Body of pancreas (tissue), 4 donors: Measurements from ENCODE around the gene SRRM1. TPM values are rescaled to one million over a fixed set of nuclear protein-coding genes. Genes with fewer than 3 reads are reported as not detected.
A peak's percentile ranks its signal among the peaks of the same experiment; 100 is the strongest.

Source experiments
- ATAC-seq: fragments of 150-250 bp; one replicate; pipeline ENCODE4 v1.9.1; 2016
- DNase-seq, 4 donors: peaks; one replicate each; pipeline ENCODE4 v3.0.0-alpha.2; 2019
- H3K27ac ChIP-seq, 4 donors: fragments of 200-600 bp; sonication (generic); 1 replicate in 3 of 4; 2 replicates in 1 of 4; pipeline versions ENCODE4 v1.5.1 to v1.6.1; 2016 to 2019; ENCODE audit warnings: mild to moderate bottlenecking in 1 of 4, mixed read lengths in 1 of 4, moderate library complexity in 1 of 4
- H3K27me3 ChIP-seq, 2 donors: fragments of 200-600 bp; sonication (generic); one replicate each; pipeline ENCODE4 v1.6.0; 2016; ENCODE audit warnings: mild to moderate bottlenecking in 1 of 2
- H3K36me3 ChIP-seq, 2 donors: fragments of 200-600 bp; sonication (generic); replicated peaks in 1 of 2; 2 replicates each; pipeline ENCODE4 v1.5.1; 2016; ENCODE audit warnings: low read depth in 2 of 2; ENCODE audit not compliant: insufficient read depth in 1 of 2
- H3K4me1 ChIP-seq: fragments of 200-600 bp; sonication (generic); one replicate; pipeline ENCODE4 v1.6.0; 2016
- H3K4me3 ChIP-seq, 2 donors: fragments of 200-600 bp; sonication (generic); 1 replicate in 1 of 2; 2 replicates in 1 of 2; pipeline ENCODE4 v1.5.1; 2016 to 2019
- H3K9me3 ChIP-seq, 3 donors: fragments of 200-600 bp; sonication (generic); 1 replicate in 2 of 3; 2 replicates in 1 of 3; pipeline ENCODE4 v1.5.1; 2016
- CTCF ChIP-seq, 7 experiments: fragments of 450-650 bp in 4 of 7; fragments of 200-600 bp in 3 of 7; sonication (generic) in 3 of 7; IDR thresholded peaks; one replicate each; pipeline ENCODE4 v1.5.1; 2016 to 2019; ENCODE audit warnings: antibody characterized with exemption in 7 of 7
- POLR2A ChIP-seq, 3 donors: fragments of 450-650 bp; IDR thresholded peaks; one replicate each; pipeline ENCODE4 v1.6.1; 2016; ENCODE audit warnings: antibody characterized with exemption in 3 of 3, mild to moderate bottlenecking in 2 of 3
- WGBS, 2 donors: methylation state at CpG; one replicate each; pipeline ENCODE4 v1.1.5; 2017; 5-methylcytosine and 5-hydroxymethylcytosine counted together
- intact Hi-C: fragments of 100-400 bp; cut with DNase I; formaldehyde crosslinking; loops from one replicate; pipeline ENCODE4 v1.15.1; 2023
- total RNA-seq, 2 donors: library from RNA; depleted of rRNA; stranded (reverse); fragments of >200 nt; gene quantifications; one replicate each; pipeline ENCODE4 v1.1.0, GENCODE V29; 2016

SRRM1 gene
- total RNA-seq, 2 donors from 2014 or later = 97.2 to 108 TPM

- no peaks in the 10 kb centered on the region for H3K36me3 ChIP-seq
- DNase-seq = no peak
- no peaks in the 10 kb centered on the region for H3K27me3 ChIP-seq
- peaks cover 20% of the 10 kb centered on the region for H3K4me1 ChIP-seq
- H3K9me3 ChIP-seq = no peaks in the 10 kb centered on the region
- no peak for ATAC-seq
- H3K4me3 ChIP-seq = no peak overlapping the region
- WGBS, 2 donors = 75 to 76% methylated on average over 5 of the region's 5 CpGs
- intact Hi-C loops = no loop called here
- no peak for TF ChIP-seq CTCF (IDR thresholded peaks at IDR 0.05)
- no peak for TF ChIP-seq POLR2A (IDR thresholded peaks at IDR 0.05)
- no peak overlapping the region for H3K27ac ChIP-seq
Observed at GRCh38 chr1:24713736-24714135, 70.6 kb downstream of the SRRM1 start.

GRCh38 chr1:24714859-24715520, 71.9 kb downstream of the SRRM1 start:
- peaks cover 22% of the 10 kb centered on the region for H3K4me1 ChIP-seq
- intact Hi-C loops = no loop called here
- 85% methylated on average over 7 to 8 of the region's 8 CpGs for WGBS, 2 donors
- no peaks in the 10 kb centered on the region for H3K36me3 ChIP-seq
- no peaks in the 10 kb centered on the region for H3K9me3 ChIP-seq
- no peak overlapping the region for H3K27ac ChIP-seq
- no peak overlapping the region for H3K4me3 ChIP-seq
- TF ChIP-seq CTCF (IDR thresholded peaks at IDR 0.05) (no peak), POLR2A (IDR thresholded peaks at IDR 0.05) (no peak)
- DNase-seq (no peak), ATAC-seq (peak; percentile 18)
- no peaks in the 10 kb centered on the region for H3K27me3 ChIP-seq

- ATAC-seq = no peak
- intact Hi-C loops = no loop called here
- WGBS, 2 donors = 95 to 96% methylated on average over 7 of the region's 7 CpGs
Observed at GRCh38 chr1:24715658-24716057, 72.6 kb downstream of the SRRM1 start.

GRCh38 chr1:24717887-24718650, 75.0 kb downstream of the SRRM1 start:
- intact Hi-C loops = no loop called here
- TF ChIP-seq POLR2A (IDR thresholded peaks at IDR 0.05) (no peak), CTCF (IDR thresholded peaks at IDR 0.05) (no peak)
- Histone ChIP-seq H3K27ac (no peak overlapping the region), H3K27me3 (no peaks in the 10 kb centered on the region), H3K4me1 (peaks cover 14% of the 10 kb centered on the region), H3K9me3 (no peaks in the 10 kb centered on the region), H3K4me3 (no peak overlapping the region), H3K36me3 (no peaks in the 10 kb centered on the region)
- WGBS, 2 donors = 77 to 85% methylated on average over 3 to 8 of the region's 8 CpGs
- peak; percentile 49 for ATAC-seq
- peak; percentile 43 to 63 (median 59) for DNase-seq

More at GRCh38 chr1:24715658-24716057, 72.6 kb downstream of the SRRM1 start:
- Histone ChIP-seq H3K27ac (no peak overlapping the region), H3K36me3 (no peaks in the 10 kb centered on the region), H3K4me1 (peaks cover 22% of the 10 kb centered on the region), H3K4me3 (no peak overlapping the region), H3K27me3 (no peaks in the 10 kb centered on the region), H3K9me3 (no peaks in the 10 kb centered on the region)
- DNase-seq = no peak
- TF ChIP-seq CTCF (IDR thresholded peaks at IDR 0.05) = no peak
- TF ChIP-seq POLR2A (IDR thresholded peaks at IDR 0.05) = no peak
